WTC11 (cell line): ENCODE data around the gene CRIP1. TPM values are rescaled to one million over a fixed set of nuclear protein-coding genes. Genes with fewer than 3 reads are reported as not detected.
A peak's percentile ranks its signal among the peaks of the same experiment; 100 is the strongest.

Experiments
- ATAC-seq: fragments of 200-7000 bp; cut with Tn5 transposase; 2 replicates; pipeline ENCODE4 v1.10.0; 2021; ENCODE audit warnings: mild to moderate bottlenecking, moderate library complexity
- CTCF ChIA-PET: fragments of 300-600 bp; sonication (Branson Sonifier 250); formaldehyde crosslinking; loops from one replicate; lab custom pipeline; 2021; ENCODE audit warnings: antibody characterized with exemption; lab: Charles Lee
- POLR2A ChIA-PET: fragments of 350-600 bp; sonication (Branson Sonifier 250); formaldehyde crosslinking; loops from one replicate; lab custom pipeline; 2021; ENCODE audit warnings: antibody characterized with exemption; lab: Charles Lee
- DNase-seq: peaks from one replicate; pipeline ENCODE4 v3.0.0; 2021; ENCODE audit warnings: low spot score
- H3K27ac Mint-ChIP-seq: 2 replicates; pipeline ENCODE4 v1.8.0; 2021; ENCODE audit warnings: mixed read lengths
- H3K27me3 Mint-ChIP-seq: 2 replicates; pipeline ENCODE4 v1.8.0; 2021; ENCODE audit warnings: low read depth, mild to moderate bottlenecking, moderate library complexity, mixed read lengths
- H3K36me3 Mint-ChIP-seq: 2 replicates; pipeline ENCODE4 v1.8.0; 2021; ENCODE audit warnings: mixed read lengths
- H3K4me1 Mint-ChIP-seq: 2 replicates; pipeline ENCODE4 v1.8.0; 2022; ENCODE audit warnings: mixed read lengths
- H3K4me3 Mint-ChIP-seq: 2 replicates; pipeline ENCODE4 v1.8.0; 2021; ENCODE audit warnings: mild to moderate bottlenecking, moderate library complexity, mixed read lengths
- H3K9me3 Mint-ChIP-seq: 2 replicates; pipeline ENCODE4 v1.8.0; 2021; ENCODE audit warnings: mixed read lengths
- AR ChIP-seq: fragments of 250-450 bp; sonication (Bioruptor Pico); IDR thresholded peaks from 2 replicates; pipeline ENCODE4 v1.9.0; 2021; ENCODE audit warnings: mild to moderate bottlenecking
- CTCF ChIP-seq: fragments of 200-600 bp; IDR thresholded peaks from 2 replicates; pipeline ENCODE4 v1.8.0; 2022; ENCODE audit warnings: antibody characterized with exemption
- E2F5 ChIP-seq: sonication (generic); formaldehyde crosslinking; IDR thresholded peaks from 2 replicates; pipeline ENCODE4 v1.8.1; 2022; ENCODE audit warnings: mild to moderate bottlenecking, moderate library complexity, missing genetic modification reagents
- ETV6 ChIP-seq: sonication (generic); formaldehyde crosslinking; IDR thresholded peaks from 2 replicates; pipeline ENCODE4 v1.8.1; 2022; ENCODE audit warnings: mild to moderate bottlenecking, missing genetic modification reagents
- RELA ChIP-seq: sonication (generic); formaldehyde crosslinking; IDR thresholded peaks from 2 replicates; pipeline ENCODE4 v1.8.1; 2022; ENCODE audit warnings: missing genetic modification reagents, mild to moderate bottlenecking, borderline replicate concordance
- TCF7 ChIP-seq: sonication (generic); formaldehyde crosslinking; IDR thresholded peaks from 2 replicates; pipeline ENCODE4 v1.8.0; 2022; ENCODE audit warnings: mild to moderate bottlenecking, low read depth, missing genetic modification reagents, moderate library complexity
- ZNF121 ChIP-seq: sonication (generic); formaldehyde crosslinking; IDR thresholded peaks from 2 replicates; pipeline ENCODE4 v1.8.0; 2023; ENCODE audit warnings: missing genetic modification reagents
- total RNA-seq: library from RNA; stranded (reverse); gene quantifications from 3 replicates; pipeline ENCODE4 v1.2.3, GENCODE V29; 2021

CRIP1 gene
- total RNA-seq, 1 experiment from 2014 or later: 9.0 TPM

GRCh38 chr14:105536691-105537579, 50.2 kb downstream of the CRIP1 start (continued):
- TF ChIP-seq AR: no peak
- no peak for TF ChIP-seq RELA
- TF ChIP-seq ZNF121 (CRISPR knock-in tag): no peak
- no peak for TF ChIP-seq TCF7 (CRISPR knock-in tag)

- DNase-seq (peak; percentile 73), ATAC-seq (peak; percentile 92)
- Mint-ChIP-seq H3K27me3 (peaks cover 22% of the 10 kb centered on the region), H3K9me3 (peaks cover 48% of the 10 kb centered on the region), H3K27ac (no peak overlapping the region), H3K4me3 (no peak overlapping the region), H3K36me3 (peaks cover 33% of the 10 kb centered on the region), H3K4me1 (no peaks in the 10 kb centered on the region)
- POLR2A ChIA-PET: no interaction called here
- TF ChIP-seq ETV6 (CRISPR knock-in tag) (no peak), CTCF (peak; percentile 94), E2F5 (CRISPR knock-in tag) (no peak)
- CTCF ChIA-PET: interaction anchor here (0.6 to 1.5 kb wide), 4 partner anchors 11 to 57 kb away, joined by 3 to 4 read pairs (median 3); no protein-coding TSS in a partner anchor
These were observed 51.1 kb downstream of the CRIP1 start for GRCh38 chr14:105537580-105538474.

Other genes with a start within 250 kb of the CRIP1 start
- 7.8 to 10.0 TPM (median 8.3 TPM) in 3 replicates for gene BTBD6, start 238.4 kb upstream of the CRIP1 start, total RNA-seq
- gene BRF1, start 185.9 kb upstream of the CRIP1 start, total RNA-seq: 23.9 to 26.5 TPM (median 26.4 TPM) in 3 replicates
- gene PACS2, start 172.1 kb upstream of the CRIP1 start, total RNA-seq: 90.7 to 100 TPM (median 98.0 TPM) in 3 replicates
- 0.55 to 2.2 TPM (median 0.87 TPM) in 3 replicates for gene TEX22, start 88.3 kb upstream of the CRIP1 start, total RNA-seq
- 248 to 279 TPM (median 251 TPM) in 3 replicates for gene MTA1, start 67.1 kb upstream of the CRIP1 start, total RNA-seq
- gene CRIP2, start 12.1 kb upstream of the CRIP1 start, total RNA-seq: 4.6 to 5.4 TPM (median 5.0 TPM) in 3 replicates
- 16.4 to 17.9 TPM (median 16.7 TPM) in 3 replicates for gene TEDC1, start 4.4 kb downstream of the CRIP1 start, total RNA-seq
- 0.81 to 1.9 TPM (median 1.5 TPM) in 3 replicates for gene TMEM121, start 39.7 kb downstream of the CRIP1 start, total RNA-seq